ENCODE measurements around the gene RASGEF1B. TPM values are rescaled to one million over a fixed set of nuclear protein-coding genes. Genes with fewer than 3 reads are reported as not detected.

The RASGEF1B gene
- total and polyA plus RNA-seq, 2 experiments from 2014 or later: 2.8 to 5.2 TPM

DNA sequence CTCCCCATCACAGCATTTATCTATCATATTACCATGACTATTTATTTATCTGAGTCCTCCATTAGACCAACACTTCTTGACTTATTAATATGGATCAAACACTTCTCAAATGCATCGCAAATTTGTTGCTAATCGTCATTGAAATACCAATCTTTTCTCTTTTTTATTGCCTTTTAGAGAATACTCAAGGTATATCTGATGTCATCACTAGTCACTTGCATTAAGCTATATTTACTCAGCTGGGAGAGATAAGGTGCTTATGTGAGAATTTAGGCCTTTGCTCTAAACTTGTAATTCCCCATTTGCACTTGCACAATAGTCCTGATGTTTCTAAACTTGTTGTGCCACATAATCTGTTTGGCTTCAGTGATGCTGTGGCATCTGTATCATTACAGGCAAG is 95.0 kb downstream of the RASGEF1B start:
- H3K27me3 Mint-ChIP-seq (ENCODE audit: insufficient read depth, low read depth, poor library complexity): no peaks in the 10 kb centered on the region
- H3K4me1 Mint-ChIP-seq: no peaks in the 10 kb centered on the region
- H3K9me3 Mint-ChIP-seq: no peaks in the 10 kb centered on the region
- no peaks in the 10 kb centered on the region for H3K9me2 ChIP-seq (ENCODE audit: insufficient read depth)
- H3K4me1 ChIP-seq (ENCODE audit: insufficient read depth): no peaks in the 10 kb centered on the region
- no peaks in the 10 kb centered on the region for H3K36me3 ChIP-seq (ENCODE audit: insufficient read depth)
- DNase-seq (ENCODE audit: low spot score) (no peak), ATAC-seq (no peak)
- no peak for TF ChIP-seq CREB1 (CRISPR knock-in tag; IDR thresholded peaks at IDR 0.05; ENCODE audit: low read depth)
- TF ChIP-seq, protein P1, sequence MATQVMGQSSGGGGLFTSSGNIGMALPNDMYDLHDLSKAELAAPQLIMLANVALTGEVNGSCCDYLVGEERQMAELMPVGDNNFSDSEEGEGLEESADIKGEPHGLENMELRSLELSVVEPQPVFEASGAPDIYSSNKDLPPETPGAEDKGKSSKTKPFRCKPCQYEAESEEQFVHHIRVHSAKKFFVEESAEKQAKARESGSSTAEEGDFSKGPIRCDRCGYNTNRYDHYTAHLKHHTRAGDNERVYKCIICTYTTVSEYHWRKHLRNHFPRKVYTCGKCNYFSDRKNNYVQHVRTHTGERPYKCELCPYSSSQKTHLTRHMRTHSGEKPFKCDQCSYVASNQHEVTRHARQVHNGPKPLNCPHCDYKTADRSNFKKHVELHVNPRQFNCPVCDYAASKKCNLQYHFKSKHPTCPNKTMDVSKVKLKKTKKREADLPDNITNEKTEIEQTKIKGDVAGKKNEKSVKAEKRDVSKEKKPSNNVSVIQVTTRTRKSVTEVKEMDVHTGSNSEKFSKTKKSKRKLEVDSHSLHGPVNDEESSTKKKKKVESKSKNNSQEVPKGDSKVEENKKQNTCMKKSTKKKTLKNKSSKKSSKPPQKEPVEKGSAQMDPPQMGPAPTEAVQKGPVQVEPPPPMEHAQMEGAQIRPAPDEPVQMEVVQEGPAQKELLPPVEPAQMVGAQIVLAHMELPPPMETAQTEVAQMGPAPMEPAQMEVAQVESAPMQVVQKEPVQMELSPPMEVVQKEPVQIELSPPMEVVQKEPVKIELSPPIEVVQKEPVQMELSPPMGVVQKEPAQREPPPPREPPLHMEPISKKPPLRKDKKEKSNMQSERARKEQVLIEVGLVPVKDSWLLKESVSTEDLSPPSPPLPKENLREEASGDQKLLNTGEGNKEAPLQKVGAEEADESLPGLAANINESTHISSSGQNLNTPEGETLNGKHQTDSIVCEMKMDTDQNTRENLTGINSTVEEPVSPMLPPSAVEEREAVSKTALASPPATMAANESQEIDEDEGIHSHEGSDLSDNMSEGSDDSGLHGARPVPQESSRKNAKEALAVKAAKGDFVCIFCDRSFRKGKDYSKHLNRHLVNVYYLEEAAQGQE (IDR thresholded peaks at IDR 0.05; ENCODE audit: unreplicated experiment): no peak
- no peak for TF ChIP-seq EZH2phosphoT487 (IDR thresholded peaks at IDR 0.05; ENCODE audit: unreplicated experiment)
- TF ChIP-seq, protein P2, sequence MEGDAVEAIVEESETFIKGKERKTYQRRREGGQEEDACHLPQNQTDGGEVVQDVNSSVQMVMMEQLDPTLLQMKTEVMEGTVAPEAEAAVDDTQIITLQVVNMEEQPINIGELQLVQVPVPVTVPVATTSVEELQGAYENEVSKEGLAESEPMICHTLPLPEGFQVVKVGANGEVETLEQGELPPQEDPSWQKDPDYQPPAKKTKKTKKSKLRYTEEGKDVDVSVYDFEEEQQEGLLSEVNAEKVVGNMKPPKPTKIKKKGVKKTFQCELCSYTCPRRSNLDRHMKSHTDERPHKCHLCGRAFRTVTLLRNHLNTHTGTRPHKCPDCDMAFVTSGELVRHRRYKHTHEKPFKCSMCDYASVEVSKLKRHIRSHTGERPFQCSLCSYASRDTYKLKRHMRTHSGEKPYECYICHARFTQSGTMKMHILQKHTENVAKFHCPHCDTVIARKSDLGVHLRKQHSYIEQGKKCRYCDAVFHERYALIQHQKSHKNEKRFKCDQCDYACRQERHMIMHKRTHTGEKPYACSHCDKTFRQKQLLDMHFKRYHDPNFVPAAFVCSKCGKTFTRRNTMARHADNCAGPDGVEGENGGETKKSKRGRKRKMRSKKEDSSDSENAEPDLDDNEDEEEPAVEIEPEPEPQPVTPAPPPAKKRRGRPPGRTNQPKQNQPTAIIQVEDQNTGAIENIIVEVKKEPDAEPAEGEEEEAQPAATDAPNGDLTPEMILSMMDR (conservative IDR thresholded peaks at IDR 0.05; ENCODE audit: low read depth in 2 of 2): no peak
- TF ChIP-seq NANOG (IDR thresholded peaks at IDR 0.05; ENCODE audit: borderline replicate concordance): no peak
- no peak for TF ChIP-seq ZNF331 (CRISPR knock-in tag; IDR thresholded peaks at IDR 0.05; ENCODE audit: low read depth)
- no peak for TF ChIP-seq ZNF114 (CRISPR knock-in tag; IDR thresholded peaks at IDR 0.05)
- TF ChIP-seq, protein P3, sequence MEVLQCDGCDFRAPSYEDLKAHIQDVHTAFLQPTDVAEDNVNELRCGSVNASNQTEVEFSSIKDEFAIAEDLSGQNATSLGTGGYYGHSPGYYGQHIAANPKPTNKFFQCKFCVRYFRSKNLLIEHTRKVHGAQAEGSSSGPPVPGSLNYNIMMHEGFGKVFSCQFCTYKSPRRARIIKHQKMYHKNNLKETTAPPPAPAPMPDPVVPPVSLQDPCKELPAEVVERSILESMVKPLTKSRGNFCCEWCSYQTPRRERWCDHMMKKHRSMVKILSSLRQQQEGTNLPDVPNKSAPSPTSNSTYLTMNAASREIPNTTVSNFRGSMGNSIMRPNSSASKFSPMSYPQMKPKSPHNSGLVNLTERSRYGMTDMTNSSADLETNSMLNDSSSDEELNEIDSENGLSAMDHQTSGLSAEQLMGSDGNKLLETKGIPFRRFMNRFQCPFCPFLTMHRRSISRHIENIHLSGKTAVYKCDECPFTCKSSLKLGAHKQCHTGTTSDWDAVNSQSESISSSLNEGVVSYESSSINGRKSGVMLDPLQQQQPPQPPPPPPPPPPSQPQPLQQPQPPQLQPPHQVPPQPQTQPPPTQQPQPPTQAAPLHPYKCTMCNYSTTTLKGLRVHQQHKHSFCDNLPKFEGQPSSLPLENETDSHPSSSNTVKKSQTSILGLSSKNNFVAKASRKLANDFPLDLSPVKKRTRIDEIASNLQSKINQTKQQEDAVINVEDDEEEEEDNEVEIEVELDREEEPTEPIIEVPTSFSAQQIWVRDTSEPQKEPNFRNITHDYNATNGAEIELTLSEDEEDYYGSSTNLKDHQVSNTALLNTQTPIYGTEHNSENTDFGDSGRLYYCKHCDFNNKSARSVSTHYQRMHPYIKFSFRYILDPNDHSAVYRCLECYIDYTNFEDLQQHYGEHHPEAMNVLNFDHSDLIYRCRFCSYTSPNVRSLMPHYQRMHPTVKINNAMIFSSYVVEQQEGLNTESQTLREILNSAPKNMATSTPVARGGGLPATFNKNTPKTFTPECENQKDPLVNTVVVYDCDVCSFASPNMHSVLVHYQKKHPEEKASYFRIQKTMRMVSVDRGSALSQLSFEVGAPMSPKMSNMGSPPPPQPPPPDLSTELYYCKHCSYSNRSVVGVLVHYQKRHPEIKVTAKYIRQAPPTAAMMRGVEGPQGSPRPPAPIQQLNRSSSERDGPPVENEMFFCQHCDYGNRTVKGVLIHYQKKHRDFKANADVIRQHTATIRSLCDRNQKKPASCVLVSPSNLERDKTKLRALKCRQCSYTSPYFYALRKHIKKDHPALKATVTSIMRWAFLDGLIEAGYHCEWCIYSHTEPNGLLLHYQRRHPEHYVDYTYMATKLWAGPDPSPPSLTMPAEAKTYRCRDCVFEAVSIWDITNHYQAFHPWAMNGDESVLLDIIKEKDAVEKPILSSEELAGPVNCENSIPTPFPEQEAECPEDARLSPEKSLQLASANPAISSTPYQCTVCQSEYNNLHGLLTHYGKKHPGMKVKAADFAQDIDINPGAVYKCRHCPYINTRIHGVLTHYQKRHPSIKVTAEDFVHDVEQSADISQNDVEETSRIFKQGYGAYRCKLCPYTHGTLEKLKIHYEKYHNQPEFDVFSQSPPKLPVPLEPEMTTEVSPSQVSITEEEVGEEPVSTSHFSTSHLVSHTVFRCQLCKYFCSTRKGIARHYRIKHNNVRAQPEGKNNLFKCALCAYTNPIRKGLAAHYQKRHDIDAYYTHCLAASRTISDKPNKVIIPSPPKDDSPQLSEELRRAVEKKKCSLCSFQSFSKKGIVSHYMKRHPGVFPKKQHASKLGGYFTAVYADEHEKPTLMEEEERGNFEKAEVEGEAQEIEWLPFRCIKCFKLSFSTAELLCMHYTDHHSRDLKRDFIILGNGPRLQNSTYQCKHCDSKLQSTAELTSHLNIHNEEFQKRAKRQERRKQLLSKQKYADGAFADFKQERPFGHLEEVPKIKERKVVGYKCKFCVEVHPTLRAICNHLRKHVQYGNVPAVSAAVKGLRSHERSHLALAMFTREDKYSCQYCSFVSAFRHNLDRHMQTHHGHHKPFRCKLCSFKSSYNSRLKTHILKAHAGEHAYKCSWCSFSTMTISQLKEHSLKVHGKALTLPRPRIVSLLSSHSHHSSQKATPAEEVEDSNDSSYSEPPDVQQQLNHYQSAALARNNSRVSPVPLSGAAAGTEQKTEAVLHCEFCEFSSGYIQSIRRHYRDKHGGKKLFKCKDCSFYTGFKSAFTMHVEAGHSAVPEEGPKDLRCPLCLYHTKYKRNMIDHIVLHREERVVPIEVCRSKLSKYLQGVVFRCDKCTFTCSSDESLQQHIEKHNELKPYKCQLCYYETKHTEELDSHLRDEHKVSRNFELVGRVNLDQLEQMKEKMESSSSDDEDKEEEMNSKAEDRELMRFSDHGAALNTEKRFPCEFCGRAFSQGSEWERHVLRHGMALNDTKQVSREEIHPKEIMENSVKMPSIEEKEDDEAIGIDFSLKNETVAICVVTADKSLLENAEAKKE (CRISPR knock-in tag; IDR thresholded peaks at IDR 0.05): no peak
- TF ChIP-seq POLR2AphosphoS5 (IDR thresholded peaks at IDR 0.05; ENCODE audit: low read depth): no peak
- TF ChIP-seq, protein P4, sequence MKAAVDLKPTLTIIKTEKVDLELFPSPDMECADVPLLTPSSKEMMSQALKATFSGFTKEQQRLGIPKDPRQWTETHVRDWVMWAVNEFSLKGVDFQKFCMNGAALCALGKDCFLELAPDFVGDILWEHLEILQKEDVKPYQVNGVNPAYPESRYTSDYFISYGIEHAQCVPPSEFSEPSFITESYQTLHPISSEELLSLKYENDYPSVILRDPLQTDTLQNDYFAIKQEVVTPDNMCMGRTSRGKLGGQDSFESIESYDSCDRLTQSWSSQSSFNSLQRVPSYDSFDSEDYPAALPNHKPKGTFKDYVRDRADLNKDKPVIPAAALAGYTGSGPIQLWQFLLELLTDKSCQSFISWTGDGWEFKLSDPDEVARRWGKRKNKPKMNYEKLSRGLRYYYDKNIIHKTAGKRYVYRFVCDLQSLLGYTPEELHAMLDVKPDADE (IDR thresholded peaks at IDR 0.05): no peak
- no peak for TF ChIP-seq STAT1 (IDR thresholded peaks at IDR 0.05; ENCODE audit: unreplicated experiment)
- TF ChIP-seq JUNB (IDR thresholded peaks at IDR 0.05; ENCODE audit: unreplicated experiment): no peak
- TF ChIP-seq EZH2 (IDR thresholded peaks at IDR 0.05; ENCODE audit: low read depth, unreplicated experiment): no peak
- H2AFZ ChIP-seq: no peak overlapping the region
- H3K79me2 ChIP-seq (replicated peaks; ENCODE audit: insufficient read depth): no peaks in the 10 kb centered on the region
- H3K27ac ChIP-seq (ENCODE audit: low read depth): no peak overlapping the region
- H3F3A ChIP-seq (replicated peaks; ENCODE audit: low read depth): no peaks in the 10 kb centered on the region
- H3K27ac Mint-ChIP-seq: no peak overlapping the region
- H3K36me3 Mint-ChIP-seq (ENCODE audit: low read depth): no peaks in the 10 kb centered on the region
- H3K27me3 ChIP-seq (ENCODE audit: insufficient read depth): no peaks in the 10 kb centered on the region
- H4K20me1 ChIP-seq (replicated peaks; ENCODE audit: insufficient read depth): no peaks in the 10 kb centered on the region
- no peak overlapping the region for H3K4me3 Mint-ChIP-seq
- no peak overlapping the region for H3K4me2 ChIP-seq
- no peak overlapping the region for H3K4me3 ChIP-seq

All from GM23338 (cell line).